ENCODE data around the gene SH3PXD2A.

DNA sequence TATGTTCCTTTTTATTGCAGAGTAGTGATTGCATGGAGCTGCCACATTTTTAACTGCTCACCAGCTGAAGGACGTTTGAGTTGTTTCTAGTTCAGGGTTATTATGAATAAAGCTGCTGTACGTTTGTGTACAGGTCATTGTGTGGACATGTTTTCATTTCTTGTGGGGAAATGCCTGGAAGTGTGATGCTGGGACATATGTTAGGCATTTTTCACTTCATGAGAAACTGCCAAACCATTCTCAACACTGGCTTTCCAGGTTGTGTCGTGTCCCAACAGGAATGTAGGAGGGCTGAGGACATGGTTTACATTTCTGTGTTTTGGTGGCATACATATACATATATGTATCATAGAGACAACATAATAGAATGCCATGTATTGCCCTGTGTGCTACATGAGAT lies 288.8 kb downstream of the SH3PXD2A start:
- TF ChIP-seq CCAR2 (IDR thresholded peaks at IDR 0.05; ENCODE audit: low read depth, low read length), result no peak
- no peak for TF ChIP-seq ZBTB8A (IDR thresholded peaks at IDR 0.05; ENCODE audit: partially characterized antibody)
- TF ChIP-seq UBTF (IDR thresholded peaks at IDR 0.05; ENCODE audit: borderline replicate concordance in 1 of 2, low read depth in 2 of 2, low read length in 2 of 2), result no peak
- TF ChIP-seq MAZ (CRISPR knock-in tag; conservative IDR thresholded peaks at IDR 0.05 in 1 of 2, IDR thresholded peaks at IDR 0.05 in 1 of 2), result no peak
- TF ChIP-seq MAFF (IDR thresholded peaks at IDR 0.05; ENCODE audit: low read length), result no peak
- TF ChIP-seq ETV6 (IDR thresholded peaks at IDR 0.05; ENCODE audit: borderline replicate concordance in 1 of 2, low read depth in 2 of 2, low read length in 1 of 2), result no peak
- no peak for TF ChIP-seq ETV6 (CRISPR knock-in tag; IDR thresholded peaks at IDR 0.05; ENCODE audit: borderline replicate concordance)
- no peak for TF ChIP-seq ZZZ3 (IDR thresholded peaks at IDR 0.05)
- TF ChIP-seq CTCF (IDR thresholded peaks at IDR 0.05 in 2 of 3, conservative IDR thresholded peaks at IDR 0.05 in 1 of 3; ENCODE audit: insufficient read depth in 2 of 3, low read depth in 1 of 3, low read length in 3 of 3), result no peak
- no peak for TF ChIP-seq ZNF57 (CRISPR knock-in tag; IDR thresholded peaks at IDR 0.05)
- no peak for TF ChIP-seq SPI1 (IDR thresholded peaks at IDR 0.05; ENCODE audit: borderline replicate concordance, low read depth, low read length)

All from K562 (cell line).